GM15510 (cell line): ENCODE results near the gene CLASP2.

Experiments used
- POLR2A ChIP-seq: IDR thresholded peaks from 3 replicates; pipeline ENCODE4 v1.6.1; 2011; ENCODE audit warnings: borderline replicate concordance; ENCODE audit not compliant: insufficient read length; ENCODE audit errors: extremely low read depth

CLASP2 gene

GRCh38 chr3:33704891-33705290 lies 13.2 kb downstream of the CLASP2 start:
- TF ChIP-seq POLR2A = no peak

- no peak for TF ChIP-seq POLR2A
Observed at GRCh38 chr3:33699275-33699674, 18.8 kb downstream of the CLASP2 start.

GRCh38 chr3:33694944-33695343 lies 23.1 kb downstream of the CLASP2 start:
- no peak for TF ChIP-seq POLR2A

DNA sequence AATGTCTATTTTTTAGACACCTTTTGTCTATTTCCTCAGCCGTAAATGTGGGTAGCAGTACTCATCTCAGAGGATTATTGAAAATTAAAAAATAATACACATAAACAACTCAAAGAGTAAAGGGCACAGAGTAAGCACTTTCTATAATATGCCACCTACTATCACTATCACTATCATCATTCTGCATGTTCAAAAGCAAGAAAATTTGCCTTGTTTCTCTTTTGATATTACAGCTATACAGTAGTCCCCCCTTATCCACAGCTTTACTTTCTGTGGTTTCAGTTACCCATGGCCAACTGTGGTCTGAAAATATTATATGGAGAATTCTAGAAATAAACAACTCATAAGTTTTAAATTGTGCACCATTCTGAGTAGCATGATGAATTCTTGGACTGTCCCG lies 27.7 kb downstream of the CLASP2 start:
- no peak for TF ChIP-seq POLR2A

DNA sequence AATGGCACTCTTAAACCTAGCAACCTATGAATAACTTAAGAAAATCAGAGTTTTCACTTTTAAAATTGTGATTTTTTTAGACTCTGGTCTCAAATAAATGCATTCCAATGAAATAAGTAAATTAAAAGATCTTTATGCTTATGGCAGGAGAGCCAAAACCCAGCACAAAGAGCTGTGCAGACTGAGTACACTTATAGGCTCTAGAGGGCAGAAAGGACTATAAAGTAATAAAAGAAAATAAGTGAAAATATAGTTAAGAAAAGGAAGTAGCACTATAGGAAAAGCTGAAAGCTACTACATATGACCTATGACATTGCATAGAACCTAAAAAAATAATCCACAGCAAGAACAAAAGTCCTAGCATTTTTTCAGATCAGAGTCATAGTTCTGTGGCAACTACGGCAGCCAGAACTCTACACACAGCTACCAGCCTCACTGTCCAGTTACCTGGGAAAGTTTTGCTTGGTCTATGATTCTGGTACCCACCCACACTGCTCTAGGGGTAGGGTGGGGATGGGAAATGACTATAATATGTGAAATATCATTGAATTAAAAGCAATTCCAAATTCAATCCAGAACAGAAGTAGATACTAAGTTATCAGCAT lies 30.5 kb downstream of the CLASP2 start:
- no peak for TF ChIP-seq POLR2A

DNA sequence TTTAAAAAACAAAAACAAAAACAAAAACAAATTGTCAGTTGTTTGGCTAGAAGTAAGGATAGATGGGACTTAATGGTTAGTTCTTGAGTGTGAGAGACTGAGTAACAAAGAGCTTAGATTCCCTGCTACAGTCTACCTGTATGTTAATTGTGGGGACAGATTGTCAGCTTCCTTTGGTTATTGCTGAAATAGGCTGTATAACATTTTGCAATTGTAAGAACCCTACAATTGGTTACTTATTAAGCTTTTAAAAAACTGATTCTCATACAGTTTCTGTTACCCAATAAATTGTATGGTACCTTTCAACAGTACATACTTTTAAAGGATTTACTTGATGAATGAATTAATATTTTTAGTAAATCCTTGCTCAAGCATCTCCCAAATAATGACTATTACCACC lies 35.3 kb downstream of the CLASP2 start:
- TF ChIP-seq POLR2A = no peak

- TF ChIP-seq POLR2A = no peak
Observed at GRCh38 chr3:33681667-33682066, 36.4 kb downstream of the CLASP2 start.

GRCh38 chr3:33678073-33678472 lies 40.0 kb downstream of the CLASP2 start:
- no peak for TF ChIP-seq POLR2A

GRCh38 chr3:33668618-33669017 lies 49.4 kb downstream of the CLASP2 start:
- no peak for TF ChIP-seq POLR2A

DNA sequence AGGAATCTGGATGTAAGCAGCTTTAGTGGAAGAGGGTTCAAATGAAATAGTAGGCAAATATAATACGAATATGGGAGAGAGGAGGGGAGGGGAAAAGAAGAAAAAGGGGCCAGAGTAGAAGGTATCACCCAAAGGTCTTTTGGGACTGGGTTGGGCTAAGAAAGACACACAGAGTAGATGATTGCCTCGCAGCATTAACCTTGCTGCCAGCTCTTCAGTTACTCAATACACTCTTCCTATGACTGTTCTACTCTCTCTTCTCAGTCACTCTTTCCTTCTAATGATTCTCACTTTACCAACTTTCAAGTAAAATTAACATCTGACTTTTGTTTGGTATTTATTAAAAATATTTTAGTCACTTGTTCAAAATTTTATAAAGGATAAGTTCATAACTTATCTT lies 52.8 kb downstream of the CLASP2 start:
- no peak for TF ChIP-seq POLR2A

DNA sequence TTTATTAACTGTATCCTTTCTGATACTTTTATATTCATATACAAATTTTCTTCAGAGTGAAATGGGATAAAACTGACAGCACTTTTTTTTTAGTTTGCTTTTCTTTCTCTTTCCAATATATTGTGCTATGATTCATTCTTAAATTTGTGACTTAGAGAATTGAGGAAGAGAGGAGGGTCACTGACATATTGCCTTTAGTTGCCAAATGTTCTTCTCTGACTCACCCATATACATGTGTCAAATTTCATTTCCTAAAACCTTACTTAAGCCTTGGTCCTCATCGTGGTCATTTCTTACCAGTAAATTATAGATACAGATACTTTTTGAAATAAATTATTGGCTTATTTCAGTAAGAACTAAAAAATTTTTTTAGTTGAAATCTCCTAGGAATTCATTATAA lies 53.9 kb downstream of the CLASP2 start:
- TF ChIP-seq POLR2A = no peak

DNA sequence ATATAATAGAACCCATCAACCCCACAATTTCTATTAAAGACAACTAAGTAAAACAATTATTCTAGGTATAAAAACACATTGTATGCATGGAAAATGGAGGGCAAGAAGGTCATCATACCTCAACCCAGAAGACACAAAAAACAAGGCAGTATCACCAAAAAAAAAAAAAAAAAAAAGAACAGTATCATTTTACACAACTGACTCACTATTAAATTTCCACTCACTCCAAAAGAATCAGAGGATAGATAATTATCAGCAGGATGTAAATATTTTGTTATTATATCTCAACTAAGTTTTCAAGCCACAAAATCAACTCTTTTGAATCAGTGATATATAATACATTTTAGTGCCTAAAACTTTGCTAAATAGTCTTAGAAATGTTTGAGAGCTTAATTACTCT lies 55.0 kb downstream of the CLASP2 start:
- TF ChIP-seq POLR2A = no peak

DNA sequence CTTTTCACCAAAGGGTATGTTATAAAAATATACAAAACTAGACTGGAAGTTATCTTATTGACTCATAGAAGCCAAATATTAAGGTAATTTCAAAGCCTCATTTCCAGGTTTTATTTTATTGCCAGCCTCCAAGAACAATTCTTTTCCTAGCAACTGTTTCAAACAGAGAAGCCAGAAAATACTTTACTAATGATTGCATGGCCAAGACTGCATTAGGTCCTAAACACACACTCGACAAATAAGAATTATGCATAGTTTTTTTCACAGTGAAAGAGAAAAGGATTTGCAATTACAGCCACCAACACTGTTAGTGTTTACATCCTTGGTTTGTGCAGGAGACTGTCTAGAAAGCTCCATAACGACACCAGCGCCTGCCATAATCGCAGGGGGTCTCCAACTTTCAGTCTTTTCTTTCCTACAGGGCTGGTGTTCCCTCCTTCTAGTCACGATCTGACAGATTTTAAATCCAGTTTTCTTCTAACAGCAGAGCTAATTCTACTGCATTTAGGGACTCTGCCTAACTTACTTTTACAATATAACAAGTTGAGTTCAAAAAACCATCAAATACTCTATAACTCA lies 58.1 kb downstream of the CLASP2 start:
- TF ChIP-seq POLR2A = no peak

DNA sequence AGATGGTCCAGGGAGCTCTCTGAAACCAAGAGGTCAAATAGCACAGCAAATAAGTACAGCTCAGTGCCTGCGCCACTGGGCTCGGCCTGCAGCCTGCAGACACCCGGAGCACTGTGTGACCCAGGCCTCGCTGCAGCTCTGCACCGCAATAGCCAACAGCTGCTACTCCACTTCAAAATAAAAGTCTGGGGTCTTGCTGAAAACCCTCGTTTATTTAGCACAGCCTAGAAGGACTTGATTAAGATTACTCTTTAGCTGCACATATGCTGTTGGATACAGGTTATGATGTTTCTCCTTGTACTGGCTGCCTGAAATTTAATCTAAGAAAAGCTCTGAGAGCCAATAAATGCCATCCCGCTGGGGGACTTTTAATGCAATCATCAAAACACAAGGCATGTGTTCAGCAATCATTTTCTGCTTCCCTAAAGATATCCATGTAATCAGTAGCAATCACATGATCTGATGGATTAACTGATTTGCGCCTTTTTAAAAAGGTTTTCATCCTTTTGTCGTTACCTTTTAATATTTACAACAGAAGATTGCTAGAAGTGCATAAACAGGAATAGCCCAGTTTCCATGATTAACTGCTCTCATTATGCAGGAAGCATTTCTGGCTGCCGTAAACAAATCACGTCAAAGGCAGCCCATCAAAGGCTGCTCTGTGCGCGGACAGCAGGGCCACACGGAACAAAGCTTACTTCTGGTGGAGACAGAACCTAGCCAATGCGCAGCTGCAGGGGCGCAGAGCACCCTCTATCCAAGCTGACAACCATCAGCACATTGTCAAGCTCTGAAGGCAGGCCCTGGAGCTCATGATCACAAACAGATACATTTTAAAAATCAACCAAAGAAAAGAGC lies 58.8 kb downstream of the CLASP2 start:
- no peak for TF ChIP-seq POLR2A

DNA sequence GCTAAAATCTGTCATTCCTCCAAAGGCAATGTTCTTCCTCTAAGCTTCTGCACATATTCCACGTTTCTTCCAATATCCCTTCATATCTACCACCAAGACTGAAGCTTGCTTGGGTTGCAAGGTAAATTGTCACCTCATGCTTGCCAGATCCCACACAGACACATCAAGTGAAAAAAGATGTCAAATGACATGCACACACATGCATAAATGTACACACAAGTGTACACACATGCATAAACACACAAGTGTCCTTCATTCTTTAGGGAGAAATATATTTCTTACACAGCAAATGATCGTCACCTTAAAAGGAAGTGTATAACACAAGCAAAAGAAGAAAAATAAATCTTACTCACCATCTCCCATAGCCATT lies 59.4 kb downstream of the CLASP2 start:
- no peak for TF ChIP-seq POLR2A

DNA sequence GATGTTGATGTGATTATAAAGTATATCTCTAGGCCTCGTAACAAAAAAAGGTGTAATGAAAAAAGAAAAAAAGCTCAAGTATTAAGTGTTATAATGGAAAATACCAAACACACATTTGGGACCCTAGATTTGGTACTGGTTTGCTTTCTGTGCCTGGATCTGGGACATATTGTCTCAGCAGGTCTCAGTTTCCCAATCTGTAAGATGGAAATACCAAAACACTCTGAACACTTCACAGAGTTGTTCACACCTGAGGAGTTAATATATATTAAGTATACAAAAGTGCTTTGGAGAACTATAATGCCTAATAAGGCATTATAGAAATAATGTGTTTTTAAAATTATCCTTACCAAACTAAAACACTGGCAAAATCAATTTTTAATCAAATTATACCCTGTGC lies 60.0 kb downstream of the CLASP2 start:
- no peak for TF ChIP-seq POLR2A
